ENCODE results near the gene ZNF839. TPM values are rescaled to one million over a fixed set of nuclear protein-coding genes. Genes with fewer than 3 reads are reported as not detected.

Gene ZNF839
- polyA plus RNA-seq (2011; rRNA removed) (8.3 and 9.0 TPM in 2 replicates), polyA minus RNA-seq (2011; rRNA and poly(A)+ RNA removed) (5.7 and 8.3 TPM in 2 replicates)

DNA sequence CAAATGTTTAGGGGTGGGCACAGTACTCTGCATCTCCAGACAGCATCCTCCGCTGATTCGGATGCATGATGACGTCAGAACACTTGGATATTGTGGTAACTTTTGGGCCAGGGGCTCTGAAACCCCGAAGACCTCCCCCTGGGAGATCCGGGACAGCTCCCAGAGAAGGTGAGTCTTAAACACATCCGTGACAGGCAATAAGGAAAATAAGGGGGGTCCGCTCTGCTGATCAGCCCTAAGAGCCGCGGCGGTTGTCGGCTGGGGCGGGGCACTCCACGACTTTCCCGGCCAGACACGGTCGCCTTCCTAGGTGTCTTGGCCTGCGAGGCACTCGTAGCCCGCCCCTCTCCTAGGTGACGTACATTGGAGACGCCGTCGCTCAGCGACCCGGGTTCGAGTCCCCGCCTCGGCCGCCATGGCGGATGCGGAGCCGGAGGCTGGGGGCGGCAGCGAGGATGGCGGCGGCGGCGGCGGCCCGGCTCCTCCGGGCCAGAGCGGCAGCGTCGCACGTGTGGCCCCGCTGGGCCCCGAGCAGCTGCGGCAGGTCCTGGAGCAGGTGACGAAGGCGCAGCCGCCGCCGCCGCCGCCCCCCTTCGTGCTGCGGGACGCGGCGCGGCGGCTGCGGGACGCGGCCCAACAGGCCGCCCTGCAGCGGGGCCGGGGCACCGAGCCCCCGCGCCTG lies at the start of gene ZNF839:
Gene ZNF839 (plus strand): TSS at position 396 of the 682 bp plus-strand sequence. CDS start 20 bp downstream, at position 416.
- no peaks in the 10 kb centered on the region for H3K36me3 ChIP-seq (ENCODE audit: control insufficient read depth, insufficient read depth, low read length)
- peak within 1 kb of the TSS; percentile 65 for H3K4me3 ChIP-seq (ENCODE audit: low read depth, low read length)
- POLR2A ChIA-PET, result interaction anchor here (0.6 to 0.8 kb wide), 2 partner anchors 241 to 475 kb away, joined by 3 read pairs; no protein-coding TSS in a partner anchor
- peak; percentile 28 for DNase-seq (ENCODE audit: low read depth)
- CTCF ChIA-PET, result interaction anchor here (0.8 to 1.1 kb wide), 2 partner anchors 197 to 223 kb away, joined by 3 read pairs; no protein-coding TSS in a partner anchor
- TF ChIP-seq, protein P1, sequence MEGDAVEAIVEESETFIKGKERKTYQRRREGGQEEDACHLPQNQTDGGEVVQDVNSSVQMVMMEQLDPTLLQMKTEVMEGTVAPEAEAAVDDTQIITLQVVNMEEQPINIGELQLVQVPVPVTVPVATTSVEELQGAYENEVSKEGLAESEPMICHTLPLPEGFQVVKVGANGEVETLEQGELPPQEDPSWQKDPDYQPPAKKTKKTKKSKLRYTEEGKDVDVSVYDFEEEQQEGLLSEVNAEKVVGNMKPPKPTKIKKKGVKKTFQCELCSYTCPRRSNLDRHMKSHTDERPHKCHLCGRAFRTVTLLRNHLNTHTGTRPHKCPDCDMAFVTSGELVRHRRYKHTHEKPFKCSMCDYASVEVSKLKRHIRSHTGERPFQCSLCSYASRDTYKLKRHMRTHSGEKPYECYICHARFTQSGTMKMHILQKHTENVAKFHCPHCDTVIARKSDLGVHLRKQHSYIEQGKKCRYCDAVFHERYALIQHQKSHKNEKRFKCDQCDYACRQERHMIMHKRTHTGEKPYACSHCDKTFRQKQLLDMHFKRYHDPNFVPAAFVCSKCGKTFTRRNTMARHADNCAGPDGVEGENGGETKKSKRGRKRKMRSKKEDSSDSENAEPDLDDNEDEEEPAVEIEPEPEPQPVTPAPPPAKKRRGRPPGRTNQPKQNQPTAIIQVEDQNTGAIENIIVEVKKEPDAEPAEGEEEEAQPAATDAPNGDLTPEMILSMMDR (IDR thresholded peaks at IDR 0.05; ENCODE audit: insufficient read depth, low read depth, low read length), result no peak
- H3K27me3 ChIP-seq (ENCODE audit: control insufficient read depth, insufficient read depth, low read length), result no peaks in the 10 kb centered on the region

DNA sequence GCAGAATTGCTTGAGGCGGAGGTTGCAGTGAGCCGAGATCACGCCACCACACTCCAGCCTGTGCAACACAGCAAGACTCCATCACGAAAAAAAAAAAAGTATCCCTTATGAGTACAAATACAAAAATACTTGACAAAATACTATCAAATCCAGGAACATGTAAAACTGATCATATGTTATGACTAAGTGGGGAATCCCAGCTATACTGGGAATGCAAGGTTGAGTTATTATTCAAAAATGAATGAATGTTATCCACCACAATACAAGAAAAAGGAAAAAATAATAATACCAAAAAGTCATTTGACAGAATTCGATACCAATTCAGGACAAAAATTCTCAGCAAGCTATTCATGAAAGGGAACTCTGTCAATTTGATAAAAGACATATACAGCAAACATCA lies 47.2 kb upstream of the ZNF839 start:
- H3K27me3 ChIP-seq (ENCODE audit: control insufficient read depth, insufficient read depth, low read length), result no peaks in the 10 kb centered on the region
- no peak for DNase-seq (ENCODE audit: low read depth)
- CTCF ChIA-PET, result interaction anchor here (0.6 kb wide), 1 partner anchor 43 kb away, joined by 4 read pairs; no protein-coding TSS in a partner anchor
- H3K4me3 ChIP-seq (ENCODE audit: low read depth, low read length), result no peak overlapping the region
- POLR2A ChIA-PET, result no interaction called here
- TF ChIP-seq, protein P1 (IDR thresholded peaks at IDR 0.05; ENCODE audit: insufficient read depth, low read depth, low read length), result no peak
- no peaks in the 10 kb centered on the region for H3K36me3 ChIP-seq (ENCODE audit: control insufficient read depth, insufficient read depth, low read length)

GRCh38 chr14:102275866-102276265 lies 43.7 kb upstream of the ZNF839 start:
- no peak for DNase-seq (ENCODE audit: low read depth)
- TF ChIP-seq, protein P1 (IDR thresholded peaks at IDR 0.05; ENCODE audit: insufficient read depth, low read depth, low read length), result no peak
- Histone ChIP-seq H3K27me3 (ENCODE audit: control insufficient read depth, insufficient read depth, low read length) (no peaks in the 10 kb centered on the region), H3K4me3 (ENCODE audit: low read depth, low read length) (no peak overlapping the region), H3K36me3 (ENCODE audit: control insufficient read depth, insufficient read depth, low read length) (no peaks in the 10 kb centered on the region)
- CTCF ChIA-PET, result no interaction called here
- POLR2A ChIA-PET, result no interaction called here

- ChIA-PET CTCF (interaction anchor here (0.9 to 1.0 kb wide), 2 partner anchors 16 to 26 kb away, joined by 4 read pairs; no protein-coding TSS in a partner anchor), POLR2A (no interaction called here)
- DNase-seq (ENCODE audit: low read depth), result no peak
- Histone ChIP-seq H3K27me3 (ENCODE audit: control insufficient read depth, insufficient read depth, low read length) (no peaks in the 10 kb centered on the region), H3K4me3 (ENCODE audit: low read depth, low read length) (no peak overlapping the region), H3K36me3 (ENCODE audit: control insufficient read depth, insufficient read depth, low read length) (no peaks in the 10 kb centered on the region)
- TF ChIP-seq, protein P1 (IDR thresholded peaks at IDR 0.05; ENCODE audit: insufficient read depth, low read depth, low read length), result no peak
These were observed 41.5 kb upstream of the ZNF839 start for GRCh38 chr14:102277874-102278630.

GRCh38 chr14:102278631-102278935 lies 41.0 kb upstream of the ZNF839 start:
- TF ChIP-seq, protein P1 (IDR thresholded peaks at IDR 0.05; ENCODE audit: insufficient read depth, low read depth, low read length), result no peak
- CTCF ChIA-PET, result interaction anchor here (0.9 to 1.0 kb wide), 2 partner anchors 16 to 26 kb away, joined by 4 read pairs; no protein-coding TSS in a partner anchor
- no peaks in the 10 kb centered on the region for H3K27me3 ChIP-seq (ENCODE audit: control insufficient read depth, insufficient read depth, low read length)
- DNase-seq (ENCODE audit: low read depth), result no peak
- H3K36me3 ChIP-seq (ENCODE audit: control insufficient read depth, insufficient read depth, low read length), result no peaks in the 10 kb centered on the region
- H3K4me3 ChIP-seq (ENCODE audit: low read depth, low read length), result no peak overlapping the region
- POLR2A ChIA-PET, result no interaction called here

Measured in BJ (cell line).